ENCODE results near the gene ADGRG7.

ADGRG7 gene

GRCh38 chr3:100697172-100697571, 87.8 kb downstream of the ADGRG7 start:
- Histone ChIP-seq H3K9me3 (replicated peaks; ENCODE audit: insufficient read depth, low read length) (no peaks in the 10 kb centered on the region), H3K27ac (ENCODE audit: low read length) (no peak overlapping the region), H4K20me1 (ENCODE audit: insufficient read depth, low read length) (no peaks in the 10 kb centered on the region), H3K9ac (ENCODE audit: low read length) (no peak overlapping the region), H3K4me3 (ENCODE audit: low read length) (no peak overlapping the region), H3F3A (ENCODE audit: insufficient read depth, low read length) (no peaks in the 10 kb centered on the region), H2AFZ (ENCODE audit: low read length) (no peak overlapping the region), H3K4me1 (ENCODE audit: low read length) (peaks cover 2% of the 10 kb centered on the region), H3K9me2 (replicated peaks; ENCODE audit: insufficient read depth, low read length) (no peaks in the 10 kb centered on the region), H3K27me3 (replicated peaks; ENCODE audit: insufficient read depth, low read length) (no peaks in the 10 kb centered on the region), H3K36me3 (replicated peaks; ENCODE audit: insufficient read depth, low read length) (no peaks in the 10 kb centered on the region), H3K79me2 (ENCODE audit: low read length) (no peaks in the 10 kb centered on the region), H3K4me2 (ENCODE audit: low read depth, low read length) (no peak overlapping the region)
- no peak for DNase-seq
- TF ChIP-seq, protein P1, sequence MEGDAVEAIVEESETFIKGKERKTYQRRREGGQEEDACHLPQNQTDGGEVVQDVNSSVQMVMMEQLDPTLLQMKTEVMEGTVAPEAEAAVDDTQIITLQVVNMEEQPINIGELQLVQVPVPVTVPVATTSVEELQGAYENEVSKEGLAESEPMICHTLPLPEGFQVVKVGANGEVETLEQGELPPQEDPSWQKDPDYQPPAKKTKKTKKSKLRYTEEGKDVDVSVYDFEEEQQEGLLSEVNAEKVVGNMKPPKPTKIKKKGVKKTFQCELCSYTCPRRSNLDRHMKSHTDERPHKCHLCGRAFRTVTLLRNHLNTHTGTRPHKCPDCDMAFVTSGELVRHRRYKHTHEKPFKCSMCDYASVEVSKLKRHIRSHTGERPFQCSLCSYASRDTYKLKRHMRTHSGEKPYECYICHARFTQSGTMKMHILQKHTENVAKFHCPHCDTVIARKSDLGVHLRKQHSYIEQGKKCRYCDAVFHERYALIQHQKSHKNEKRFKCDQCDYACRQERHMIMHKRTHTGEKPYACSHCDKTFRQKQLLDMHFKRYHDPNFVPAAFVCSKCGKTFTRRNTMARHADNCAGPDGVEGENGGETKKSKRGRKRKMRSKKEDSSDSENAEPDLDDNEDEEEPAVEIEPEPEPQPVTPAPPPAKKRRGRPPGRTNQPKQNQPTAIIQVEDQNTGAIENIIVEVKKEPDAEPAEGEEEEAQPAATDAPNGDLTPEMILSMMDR (IDR thresholded peaks at IDR 0.05; ENCODE audit: low read length) = no peak
- no peak for TF ChIP-seq EZH2 (optimal IDR thresholded peaks at IDR 0.05; ENCODE audit: low read depth, low read length)
- TF ChIP-seq EZH2phosphoT487 (IDR thresholded peaks at IDR 0.05; ENCODE audit: low read length) = no peak

DNA sequence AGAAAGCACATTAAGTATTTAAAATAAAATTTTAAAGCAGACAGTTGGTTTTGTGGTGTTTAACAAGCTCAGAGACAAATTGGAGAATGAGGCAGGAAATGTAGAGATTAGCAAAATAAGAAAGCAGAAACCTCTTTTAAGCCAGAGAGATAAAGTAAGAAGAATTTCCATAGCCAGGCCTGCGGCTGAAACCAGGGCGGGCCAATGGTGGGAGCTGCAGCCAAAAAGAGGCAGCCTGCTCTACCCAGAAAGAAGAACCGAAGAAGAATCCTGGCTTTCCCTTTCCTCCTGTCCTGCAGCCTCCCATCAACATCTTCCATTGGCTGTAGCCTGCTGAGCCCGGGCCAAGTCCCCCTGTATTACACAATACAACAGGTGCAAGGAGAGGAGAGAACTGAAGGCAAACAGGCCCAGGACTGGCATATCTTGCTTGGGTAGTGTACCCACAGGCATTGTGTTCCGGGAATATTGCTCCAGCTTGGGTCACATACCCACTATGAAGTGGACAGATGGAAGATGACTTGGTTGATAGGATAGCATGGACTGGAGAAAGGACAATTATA, 88.4 kb downstream of the ADGRG7 start:
- Histone ChIP-seq H3K9ac (ENCODE audit: low read length) (no peak overlapping the region), H3F3A (ENCODE audit: insufficient read depth, low read length) (peaks cover 4% of the 10 kb centered on the region), H2AFZ (ENCODE audit: low read length) (no peak overlapping the region), H3K79me2 (ENCODE audit: low read length) (no peaks in the 10 kb centered on the region), H3K4me1 (ENCODE audit: low read length) (peaks cover 8% of the 10 kb centered on the region), H3K9me2 (replicated peaks; ENCODE audit: insufficient read depth, low read length) (no peaks in the 10 kb centered on the region), H3K27ac (ENCODE audit: low read length) (no peak overlapping the region), H3K27me3 (replicated peaks; ENCODE audit: insufficient read depth, low read length) (no peaks in the 10 kb centered on the region), H3K4me3 (ENCODE audit: low read length) (no peak overlapping the region), H4K20me1 (ENCODE audit: insufficient read depth, low read length) (no peaks in the 10 kb centered on the region), H3K36me3 (replicated peaks; ENCODE audit: insufficient read depth, low read length) (no peaks in the 10 kb centered on the region), H3K9me3 (replicated peaks; ENCODE audit: insufficient read depth, low read length) (no peaks in the 10 kb centered on the region), H3K4me2 (ENCODE audit: low read depth, low read length) (no peak overlapping the region)
- DNase-seq = no peak
- TF ChIP-seq, protein P1 (IDR thresholded peaks at IDR 0.05; ENCODE audit: low read length) = no peak

DNA sequence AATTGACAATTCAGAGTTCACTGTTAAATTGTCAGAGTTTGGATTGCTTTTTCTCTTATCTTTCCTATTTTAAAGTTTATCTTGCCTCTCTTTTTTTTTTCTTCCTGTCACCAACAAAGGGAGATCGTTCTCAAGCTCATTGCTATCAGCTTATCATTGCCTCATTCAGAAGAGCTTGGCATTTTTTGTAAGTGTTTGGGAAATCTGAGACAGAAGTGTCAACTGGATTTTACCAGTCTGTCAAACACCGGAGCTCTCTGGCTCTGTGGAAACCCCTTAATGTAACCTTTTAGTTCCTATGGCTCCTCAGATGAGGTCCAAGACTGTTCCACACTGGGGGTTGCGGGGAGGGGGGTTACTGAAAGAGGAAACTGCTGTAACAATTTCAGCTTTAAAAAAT, 89.3 kb downstream of the ADGRG7 start:
- Histone ChIP-seq H3K4me2 (ENCODE audit: low read depth, low read length) (no peak overlapping the region), H3K27ac (ENCODE audit: low read length) (no peak overlapping the region), H3K9ac (ENCODE audit: low read length) (no peak overlapping the region), H3K27me3 (replicated peaks; ENCODE audit: insufficient read depth, low read length) (no peaks in the 10 kb centered on the region), H3K4me1 (ENCODE audit: low read length) (peaks cover 17% of the 10 kb centered on the region), H3K36me3 (replicated peaks; ENCODE audit: insufficient read depth, low read length) (no peaks in the 10 kb centered on the region), H3K9me3 (replicated peaks; ENCODE audit: insufficient read depth, low read length) (no peaks in the 10 kb centered on the region), H4K20me1 (ENCODE audit: insufficient read depth, low read length) (no peaks in the 10 kb centered on the region), H3F3A (ENCODE audit: insufficient read depth, low read length) (peaks cover 10% of the 10 kb centered on the region), H3K9me2 (replicated peaks; ENCODE audit: insufficient read depth, low read length) (no peaks in the 10 kb centered on the region), H3K79me2 (ENCODE audit: low read length) (no peaks in the 10 kb centered on the region), H3K4me3 (ENCODE audit: low read length) (no peak overlapping the region), H2AFZ (ENCODE audit: low read length) (no peak overlapping the region)
- TF ChIP-seq, protein P1 (IDR thresholded peaks at IDR 0.05; ENCODE audit: low read length) = no peak
- no peak for TF ChIP-seq EZH2phosphoT487 (IDR thresholded peaks at IDR 0.05; ENCODE audit: low read length)
- no peak for TF ChIP-seq EZH2 (optimal IDR thresholded peaks at IDR 0.05; ENCODE audit: low read depth, low read length)
- DNase-seq = no peak

Data from MM.1S (cell line).